HG03196 (cell line): ENCODE results near the gene CDC42SE2.

Experiments used
- ATAC-seq: cut with Tn5 transposase; IDR thresholded peaks from one replicate; pipeline ENCODE4 v1.9.1; 2021; ENCODE audit not compliant: unreplicated experiment

CDC42SE2 gene

DNA sequence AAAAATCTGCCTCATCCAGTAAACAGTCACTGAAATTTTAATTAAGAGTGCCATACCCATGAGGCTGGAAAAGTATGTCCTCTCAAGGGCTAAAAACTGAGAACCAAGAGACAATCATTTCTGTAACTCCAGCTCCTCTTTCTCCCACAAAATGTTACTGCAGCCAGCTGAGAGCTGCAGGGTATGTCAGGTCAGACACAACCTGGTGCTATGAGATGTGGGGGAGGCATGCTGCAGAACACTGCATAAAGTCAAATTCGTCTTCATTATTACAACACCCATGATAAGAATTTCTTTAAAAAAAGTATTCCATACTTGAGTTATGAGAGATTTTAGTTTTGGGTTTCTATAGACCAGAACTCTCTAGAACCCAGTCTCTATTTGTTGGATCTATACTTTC, 162.2 kb downstream of the CDC42SE2 start:
- no peak for ATAC-seq

- ATAC-seq = no peak
Measured at GRCh38 chr5:131430794-131431193, 166.9 kb downstream of the CDC42SE2 start.

GRCh38 chr5:131431794-131432193, 167.9 kb downstream of the CDC42SE2 start:
- no peak for ATAC-seq

- ATAC-seq = no peak
Measured at GRCh38 chr5:131433109-131433508, 169.3 kb downstream of the CDC42SE2 start.

DNA sequence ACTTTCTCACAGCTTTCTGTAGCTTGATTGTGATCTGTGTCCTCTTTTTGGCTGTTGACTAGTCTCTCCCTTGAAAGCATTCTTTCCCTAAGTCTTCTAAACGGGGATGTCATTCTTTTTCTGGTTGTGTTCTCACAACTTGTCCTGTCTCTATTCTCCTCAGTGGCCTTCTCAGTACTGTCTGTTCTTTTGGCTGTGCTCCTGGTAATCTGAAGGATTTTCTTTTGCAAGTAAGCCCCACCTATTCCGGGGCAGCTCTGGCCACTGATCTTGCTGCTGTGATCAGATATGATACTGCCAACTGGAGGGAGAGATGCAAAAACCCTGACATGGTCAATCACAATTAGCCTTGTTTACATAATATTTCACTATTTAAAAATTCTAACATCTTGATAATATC, 172.2 kb downstream of the CDC42SE2 start:
- no peak for ATAC-seq

GRCh38 chr5:131441184-131441583, 177.3 kb downstream of the CDC42SE2 start:
- ATAC-seq = no peak
